ENCODE measurements around the gene COL6A6. TPM values are rescaled to one million over a fixed set of nuclear protein-coding genes. Genes with fewer than 3 reads are reported as not detected.

The COL6A6 gene
- total RNA-seq, 4 donors from 2014 or later, result under 0.01 TPM; not detected in 2

DNA sequence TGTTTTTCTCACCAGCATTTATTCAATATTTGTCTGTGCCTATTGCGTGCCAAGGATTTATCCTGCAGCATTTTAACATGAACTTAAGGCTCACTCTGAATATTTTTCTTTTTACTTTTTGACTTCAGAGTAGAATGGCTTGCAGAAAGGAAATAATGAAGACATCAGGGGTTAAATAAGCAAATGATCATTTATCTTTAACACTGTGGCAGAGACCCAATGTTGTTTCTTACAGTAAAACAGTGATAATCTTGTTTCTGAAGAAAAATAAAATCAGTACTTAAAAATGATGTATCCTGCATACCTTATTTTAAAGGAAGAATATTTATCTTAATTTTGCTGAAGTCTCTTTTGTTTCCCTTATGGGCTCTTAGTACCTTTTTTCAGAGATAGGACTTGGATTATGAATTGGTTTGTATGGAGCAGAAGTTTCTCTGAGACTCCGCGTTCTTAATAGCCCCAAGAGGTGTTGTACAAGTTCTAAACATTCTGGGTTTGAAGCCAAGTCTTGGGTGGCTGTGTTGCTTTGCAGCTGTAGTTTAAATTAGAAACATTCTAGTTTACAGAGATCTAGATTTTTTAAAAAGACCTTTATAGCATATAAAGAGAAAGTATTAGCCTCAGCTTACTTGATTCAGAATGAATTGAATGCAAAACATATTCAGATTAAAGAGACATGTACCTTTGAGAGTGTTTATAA lies 40.5 kb downstream of the COL6A6 start:
- H3K9me3 ChIP-seq, result no peaks in the 10 kb centered on the region
- in situ Hi-C loops (cut with MboI; ENCODE audit: low pct_ligation_motif_present in 1 of 4, low pct_unique_long_range_greater_than_20kb in 1 of 4, low sequenced_read_pairs in 3 of 4), result no loop called here
- TF ChIP-seq POLR2A (IDR thresholded peaks at IDR 0.05) (no peak), POLR2AphosphoS5 (IDR thresholded peaks at IDR 0.05) (no peak), CTCF (IDR thresholded peaks at IDR 0.05) (no peak), EP300 (IDR thresholded peaks at IDR 0.05; ENCODE audit: low read depth) (no peak)
- DNase-seq, result no peak
- 87 to 89% methylated on average over 3 of the region's 3 CpGs for WGBS, 2 donors (ENCODE audit: low coverage in 1 of 2)
- intact Hi-C loops (cut with DNase I; ENCODE audit: low total_unique reads), result no loop called here
- H3K27me3 ChIP-seq, result peaks cover 4% of the 10 kb centered on the region
- no peak overlapping the region for H3K27ac ChIP-seq
- H3K4me1 ChIP-seq, result no peaks in the 10 kb centered on the region
- no peaks in the 10 kb centered on the region for H3K36me3 ChIP-seq
- no peak overlapping the region for H3K4me3 ChIP-seq

- 58 to 84% methylated on average over 2 to 4 of the region's 4 CpGs for WGBS, 2 donors (ENCODE audit: low coverage in 1 of 2)
- H3K27me3 ChIP-seq, result peaks cover 4% of the 10 kb centered on the region
These were observed 41.4 kb downstream of the COL6A6 start for GRCh38 chr3:130558366-130558765.

GRCh38 chr3:130565224-130565623 lies 48.2 kb downstream of the COL6A6 start:
- intact Hi-C loops (cut with DNase I; ENCODE audit: low total_unique reads) (no loop called here), in situ Hi-C loops (cut with MboI; ENCODE audit: low pct_ligation_motif_present in 1 of 4, low pct_unique_long_range_greater_than_20kb in 1 of 4, low sequenced_read_pairs in 3 of 4) (no loop called here)
- no peak overlapping the region for H3K4me3 ChIP-seq
- H3K4me1 ChIP-seq, result no peaks in the 10 kb centered on the region
- no peak for DNase-seq
- TF ChIP-seq POLR2AphosphoS5 (IDR thresholded peaks at IDR 0.05) (no peak), EP300 (IDR thresholded peaks at IDR 0.05; ENCODE audit: low read depth) (no peak), CTCF (IDR thresholded peaks at IDR 0.05) (no peak), POLR2A (IDR thresholded peaks at IDR 0.05) (no peak)
- 48 to 75% methylated on average over 3 to 13 of the region's 13 CpGs for WGBS, 2 donors (ENCODE audit: low coverage in 1 of 2)
- H3K36me3 ChIP-seq, result no peaks in the 10 kb centered on the region
- H3K27me3 ChIP-seq, result no peaks in the 10 kb centered on the region
- H3K27ac ChIP-seq, result no peak overlapping the region
- no peaks in the 10 kb centered on the region for H3K9me3 ChIP-seq

More at GRCh38 chr3:130558366-130558765, 41.4 kb downstream of the COL6A6 start:
- no peak overlapping the region for H3K27ac ChIP-seq
- H3K9me3 ChIP-seq, result no peaks in the 10 kb centered on the region
- no peak for DNase-seq
- H3K4me1 ChIP-seq, result no peaks in the 10 kb centered on the region
- intact Hi-C loops (cut with DNase I; ENCODE audit: low total_unique reads), result no loop called here
- H3K36me3 ChIP-seq, result no peaks in the 10 kb centered on the region
- in situ Hi-C loops (cut with MboI; ENCODE audit: low pct_ligation_motif_present in 1 of 4, low pct_unique_long_range_greater_than_20kb in 1 of 4, low sequenced_read_pairs in 3 of 4), result no loop called here
- no peak overlapping the region for H3K4me3 ChIP-seq
- no peak for TF ChIP-seq POLR2AphosphoS5 (IDR thresholded peaks at IDR 0.05)

Other genes with a start within 250 kb of the COL6A6 start
- not detected for gene COL6A5, start 171.5 kb upstream of the COL6A6 start, total RNA-seq
- gene PIK3R4, start 229.7 kb downstream of the COL6A6 start, total RNA-seq, result 10 to 100 TPM in 3 of 4 donors, 1 to 10 TPM in 1; 8.2 to 33.0 (median 29.3) TPM